Esophagus muscularis mucosa (tissue), 4 donors: ENCODE data around the gene HAUS7.

Experiments used
- CTCF ChIP-seq, 3 experiments: fragments of 200-600 bp in 2 of 3; fragments of 450-650 bp in 1 of 3; sonication (generic) in 2 of 3; IDR thresholded peaks; one replicate each; pipeline ENCODE4 v1.5.1; 2017 to 2019; ENCODE audit warnings: antibody characterized with exemption in 3 of 3, mild to moderate bottlenecking in 2 of 3, moderate library complexity in 1 of 3
- EP300 ChIP-seq: sonication (generic); formaldehyde crosslinking; IDR thresholded peaks from one replicate; pipeline ENCODE4 v1.6.1; 2017; ENCODE audit warnings: antibody characterized with exemption
- POLR2A ChIP-seq: fragments of 450-650 bp; IDR thresholded peaks from one replicate; pipeline ENCODE4 v1.6.1; 2017; ENCODE audit warnings: antibody characterized with exemption, moderate library complexity, mild to moderate bottlenecking, low read depth
- POLR2AphosphoS5 ChIP-seq, 2 donors: sonication (generic); formaldehyde crosslinking; IDR thresholded peaks; one replicate each; pipeline ENCODE4 v1.6.1; 2017; ENCODE audit warnings: antibody characterized with exemption in 2 of 2

- no peak for TF ChIP-seq CTCF (IDR thresholded peaks at IDR 0.05)
- TF ChIP-seq POLR2AphosphoS5 (IDR thresholded peaks at IDR 0.05): no peak
- TF ChIP-seq EP300: no peak
- TF ChIP-seq POLR2A: no peak
These were observed 29.1 kb downstream of the HAUS7 start for GRCh38 chrX:153441296-153441695.
